ENCODE measurements around the gene FAM174A. TPM values are rescaled to one million over a fixed set of nuclear protein-coding genes. Genes with fewer than 3 reads are reported as not detected.

Gene FAM174A
- total RNA-seq, 1 donor, result 20.3 TPM

GRCh38 chr5:100517301-100517974, 17.7 kb upstream of the FAM174A start:
- no peak for DNase-seq (ENCODE audit: low read depth)
- TF ChIP-seq CTCF (IDR thresholded peaks at IDR 0.05; ENCODE audit: insufficient read depth, low read depth, low read length), result no peak

GRCh38 chr5:100518377-100518776, 16.8 kb upstream of the FAM174A start:
- TF ChIP-seq CTCF (IDR thresholded peaks at IDR 0.05; ENCODE audit: insufficient read depth, low read depth, low read length), result no peak
- H3K4me3 ChIP-seq (ENCODE audit: low read depth, low read length), result no peak overlapping the region
- DNase-seq (ENCODE audit: low read depth), result no peak

More at GRCh38 chr5:100517301-100517974, 17.7 kb upstream of the FAM174A start:
- no peak overlapping the region for H3K4me3 ChIP-seq (ENCODE audit: low read depth, low read length)

GRCh38 chr5:100519075-100519474, 16.1 kb upstream of the FAM174A start:
- no peak overlapping the region for H3K4me3 ChIP-seq (ENCODE audit: low read depth, low read length)
- TF ChIP-seq CTCF (IDR thresholded peaks at IDR 0.05; ENCODE audit: insufficient read depth, low read depth, low read length), result no peak
- no peak for DNase-seq (ENCODE audit: low read depth)

- no peak for DNase-seq (ENCODE audit: low read depth)
- TF ChIP-seq CTCF (IDR thresholded peaks at IDR 0.05; ENCODE audit: insufficient read depth, low read depth, low read length), result peak; percentile 19
- no peak overlapping the region for H3K4me3 ChIP-seq (ENCODE audit: low read depth, low read length)
Observed at GRCh38 chr5:100520348-100520747, 14.8 kb upstream of the FAM174A start.

GRCh38 chr5:100537946-100538345, 2.8 kb downstream of the FAM174A start:
- TF ChIP-seq CTCF (IDR thresholded peaks at IDR 0.05; ENCODE audit: insufficient read depth, low read depth, low read length), result no peak
- no peak for DNase-seq (ENCODE audit: low read depth)
- H3K4me3 ChIP-seq (ENCODE audit: low read depth, low read length), result no peak overlapping the region

GRCh38 chr5:100539519-100539918, 4.3 kb downstream of the FAM174A start:
- no peak overlapping the region for H3K4me3 ChIP-seq (ENCODE audit: low read depth, low read length)
- no peak for TF ChIP-seq CTCF (IDR thresholded peaks at IDR 0.05; ENCODE audit: insufficient read depth, low read depth, low read length)
- DNase-seq (ENCODE audit: low read depth), result no peak

GRCh38 chr5:100542086-100542485, 6.9 kb downstream of the FAM174A start:
- H3K4me3 ChIP-seq (ENCODE audit: low read depth, low read length), result no peak overlapping the region
- DNase-seq (ENCODE audit: low read depth), result no peak
- TF ChIP-seq CTCF (IDR thresholded peaks at IDR 0.05; ENCODE audit: insufficient read depth, low read depth, low read length), result no peak

Measured in fibroblast of villous mesenchyme (primary cell).